HepG2 (cell line): ENCODE data around the gene FGFR3. TPM values are rescaled to one million over a fixed set of nuclear protein-coding genes. Genes with fewer than 3 reads are reported as not detected.

Source experiments
- ATAC-seq: fragments of 200-7000 bp; cut with Tn5 transposase; 3 replicates; pipeline ENCODE4 v1.9.1; 2020; ENCODE audit warnings: mild to moderate bottlenecking, moderate library complexity
- BruUV-seq: library from RNA; stranded (reverse); fragments of 400-500 nt; replicated peaks from 2 replicates; lab custom pipeline; 2021; lab: Mats Ljungman, UMichigan
- CTCF ChIA-PET: fragments of 300-600 bp; formaldehyde crosslinking; extraction: SDS; loops from one replicate; lab custom pipeline; 2021; ENCODE audit warnings: low total read pairs, inconsistent platforms, low intra/inter-chr PET ratio; lab: Yijun Ruan, JAX
- POLR2A ChIA-PET: fragments of 350-600 bp; sonication (Branson Sonifier 250); formaldehyde crosslinking; loops from one replicate; lab custom pipeline; 2020; ENCODE audit warnings: antibody characterized with exemption, inconsistent platforms; lab: Yijun Ruan, JAX
- DNase-seq: peaks from one replicate; pipeline ENCODE4 v3.0.0-alpha.2; 2015; ENCODE audit warnings: low spot score
- FAIRE-seq: peaks from 3 replicates; lab custom pipeline; 2011; peaks lifted over from hg19 to GRCh38; lab: Jason Lieb, UNC
- H2AFZ ChIP-seq: one replicate; pipeline ENCODE4 v1.6.1; 2011; ENCODE audit warnings: low read length, inconsistent platforms
- H3K27ac ChIP-seq: fragments of 300-600 bp; 3 replicates; pipeline ENCODE4 v1.8.0; 2011; ENCODE audit warnings: mixed run types, mild to moderate bottlenecking, mixed read lengths, low read length, inconsistent platforms; ENCODE audit not compliant: insufficient read depth; ENCODE audit errors: extremely low read length
- H3K27me3 ChIP-seq, 2 experiments: fragments of 200-600 bp in 1 of 2; 2 replicates in 1 of 2; 3 replicates in 1 of 2; pipeline versions ENCODE4 v1.6.0 to v1.8.0; 2011; ENCODE audit warnings: low read length in 2 of 2, mild to moderate bottlenecking in 2 of 2, moderate library complexity in 2 of 2, inconsistent platforms in 1 of 2; ENCODE audit not compliant: insufficient read depth in 2 of 2, control insufficient read depth in 1 of 2
- H3K36me3 ChIP-seq, 2 experiments: fragments of 200-600 bp in 1 of 2; replicated peaks in 1 of 2; 2 replicates in 1 of 2; 3 replicates in 1 of 2; pipeline versions ENCODE4 v1.5.1 to v1.8.0; 2011; ENCODE audit warnings: low read length in 2 of 2, inconsistent platforms in 1 of 2; ENCODE audit not compliant: insufficient read depth in 2 of 2, control insufficient read depth in 1 of 2
- H3K4me1 ChIP-seq: 2 replicates; pipeline ENCODE4 v1.5.1; 2012; ENCODE audit warnings: low read length, inconsistent platforms; ENCODE audit not compliant: insufficient read depth
- H3K4me2 ChIP-seq: 2 replicates; pipeline ENCODE4 v1.6.0; 2011; ENCODE audit warnings: low read depth, low read length, inconsistent platforms
- H3K4me3 ChIP-seq, 3 experiments: fragments of 200-600 bp in 1 of 3; sonication (generic), shearing (Covaris generic) in 1 of 3; replicated peaks in 1 of 3; 2 replicates each; pipeline ENCODE4 v1.5.1; 2011 to 2016; ENCODE audit warnings: low read length in 3 of 3, inconsistent platforms in 2 of 3, low read depth in 2 of 3, mild to moderate bottlenecking in 2 of 3, control low read depth in 1 of 3, mixed read lengths in 1 of 3; ENCODE audit not compliant: insufficient read depth in 1 of 3
- H3K79me2 ChIP-seq: one replicate; pipeline ENCODE4 v1.6.1; 2011; ENCODE audit warnings: low read length, inconsistent platforms; ENCODE audit not compliant: insufficient read depth
- H3K9ac ChIP-seq: 2 replicates; pipeline ENCODE4 v1.6.0; 2011; ENCODE audit warnings: mild to moderate bottlenecking, low read depth, low read length, inconsistent platforms; ENCODE audit not compliant: insufficient read depth
- H3K9me3 ChIP-seq: 2 replicates; pipeline ENCODE4 v1.5.1; 2012; ENCODE audit warnings: mild to moderate bottlenecking, low read length
- H4K20me1 ChIP-seq: 2 replicates; pipeline ENCODE4 v1.6.0; 2011; ENCODE audit warnings: inconsistent platforms, mild to moderate bottlenecking, low read length, moderate library complexity; ENCODE audit not compliant: insufficient read depth
- GMEB1 ChIP-seq: sonication (generic); formaldehyde crosslinking; IDR thresholded peaks from 2 replicates; pipeline ENCODE4 v1.5.1; 2020; ENCODE audit warnings: missing genetic modification reagents, mild to moderate bottlenecking, borderline replicate concordance
- PHB2 ChIP-seq: fragments of 450-650 bp; IDR thresholded peaks from 2 replicates; pipeline ENCODE4 v1.6.1; 2018; ENCODE audit not compliant: partially characterized antibody
- ZC3H4 ChIP-seq: sonication (generic); formaldehyde crosslinking; IDR thresholded peaks from 2 replicates; pipeline ENCODE4 v1.4.0; 2020; ENCODE audit warnings: missing genetic modification reagents, borderline replicate concordance
- ZFP91 ChIP-seq: sonication (generic); formaldehyde crosslinking; IDR thresholded peaks from 2 replicates; pipeline ENCODE4 v1.9.0; 2022; ENCODE audit warnings: missing genetic modification reagents, mild to moderate bottlenecking, borderline replicate concordance
- ZFX ChIP-seq: sonication (generic); formaldehyde crosslinking; IDR thresholded peaks from 2 replicates; pipeline ENCODE4 v1.4.0; 2020; ENCODE audit warnings: mild to moderate bottlenecking, low read depth, missing genetic modification reagents, moderate library complexity
- ZNF414 ChIP-seq: sonication (generic); formaldehyde crosslinking; IDR thresholded peaks from 2 replicates; pipeline ENCODE4 v1.5.0; 2020; ENCODE audit warnings: missing genetic modification reagents
- ZNF720 ChIP-seq: sonication (generic); formaldehyde crosslinking; IDR thresholded peaks from 2 replicates; pipeline ENCODE4 v1.4.0; 2020; ENCODE audit warnings: missing genetic modification reagents
- ZNF777 ChIP-seq: sonication (generic); formaldehyde crosslinking; IDR thresholded peaks from 2 replicates; pipeline ENCODE4 v1.4.0; 2020; ENCODE audit warnings: missing genetic modification reagents
- WGBS: methylation state at CpG from one replicate; pipeline ENCODE4 v1.1.6; 2017; ENCODE audit warnings: low lambda C conversion rate; 5-methylcytosine and 5-hydroxymethylcytosine counted together
- in situ Hi-C: cut with HindIII; loops from 2 replicates; pipeline ENCODE4 v1.10.0; 2017; ENCODE audit warnings: low pct_unique_long_range_greater_than_20kb; ENCODE audit not compliant: extremely low pct_ligation_motif_present
- intact Hi-C: fragments of 100-400 bp; cut with micrococcal nuclease; formaldehyde crosslinking; loops from one replicate; pipeline ENCODE4 v1.10.0; 2022; ENCODE audit not compliant: unreplicated experiment
- polyA plus RNA-seq, 8 experiments: library from polyadenylated mRNA; depleted of rRNA in 3 of 8; stranded (reverse) in 7 of 8; unstranded in 1 of 8; fragments of >200 nt; fragmentation: Illumina TruSeq in 4 of 8; extraction: Trizol in 4 of 8; gene quantifications; 2 replicates each; pipeline versions ENCODE4 v1.2.1 to v1.2.3, GENCODE V29; 2011 to 2016; ENCODE audit warnings: low read depth in 4 of 8, missing spikeins in 1 of 8, mixed read lengths in 1 of 8; ENCODE audit not compliant: insufficient read depth in 1 of 8
- total RNA-seq, 5 experiments: library from RNA; depleted of rRNA; stranded (reverse); fragments of >200 nt; fragmentation: Illumina TruSeq; extraction: Trizol; gene quantifications; 2 replicates each; pipeline ENCODE4 v1.2.3, GENCODE V29; 2016; ENCODE audit warnings: low read depth in 1 of 5

FGFR3 gene
- total and polyA plus RNA-seq, 2 of the 13 experiments (the other 11 are each of a cell fraction or from before 2014, with no cell fraction given): 103 to 109 TPM

GRCh38 chr4:1748465-1748995 lies 44.6 kb upstream of the FGFR3 start (continued):
- TF ChIP-seq ZFP91 (CRISPR knock-in tag) (peak; percentile 23; the same call in 1 of the 2 replicates), GMEB1 (CRISPR knock-in tag) (0 out of 2 replicates have a peak, but pooled peaks have one; percentile 15), ZNF777 (CRISPR knock-in tag) (no peak), ZNF720 (CRISPR knock-in tag) (no peak), ZC3H4 (CRISPR knock-in tag) (no peak)

GRCh38 chr4:1749370-1749769 lies 43.7 kb upstream of the FGFR3 start:
- H3K4me1 ChIP-seq: peaks cover 93% of the 10 kb centered on the region
- H2AFZ ChIP-seq: no peak overlapping the region
- H3K27ac ChIP-seq: no peak overlapping the region
- 6% methylated on average over 2 of the region's 3 CpGs for WGBS
- FAIRE-seq (no peak), ATAC-seq (no peak), DNase-seq (no peak)
- intact Hi-C loops (loop anchor here (5.0 kb wide), 2 partner anchors 48 to 163 kb away; no protein-coding TSS in a partner anchor), in situ Hi-C loops (no loop called here)
- no peaks in the 10 kb centered on the region; a peak in 1 of 5 replicates for H3K27me3 ChIP-seq
- TF ChIP-seq PHB2 (no peak), ZFX (CRISPR knock-in tag) (0 out of 2 replicates have a peak, but pooled peaks have one; percentile 29), ZNF414 (CRISPR knock-in tag) (no peak)
- no peaks in the 10 kb centered on the region for H4K20me1 ChIP-seq
- no peaks in the 10 kb centered on the region for H3K9me3 ChIP-seq
- peaks cover 4 to 6% of the 10 kb centered on the region in 2 experiments; a peak in 2 of 5 replicates for H3K36me3 ChIP-seq
- peak overlapping the region in 1 of 3 experiments; percentile 37; a peak in 1 of 6 replicates for H3K4me3 ChIP-seq
- CTCF ChIA-PET: interaction anchor here (1.3 to 7.5 kb wide), 2 partner anchors 16 to 60 kb away, joined by 6 to 179 read pairs; no protein-coding TSS in a partner anchor
- H3K79me2 ChIP-seq: no peaks in the 10 kb centered on the region
- no peak overlapping the region for H3K9ac ChIP-seq
- no TSS peak for BruUV-seq
- POLR2A ChIA-PET: interaction anchor here (1.0 to 3.6 kb wide), 3 partner anchors 14 to 53 kb away, joined by 3 to 19 read pairs (median 4); no protein-coding TSS in a partner anchor
- peak overlapping the region; percentile 52; the same call in 1 of the 2 replicates for H3K4me2 ChIP-seq
